ACC112 (cell line): ENCODE data around the gene FYB2.

ENCODE experiments used
- H2AFZ ChIP-seq: fragments of 200-600 bp; sonication (generic); one replicate; pipeline ENCODE4 v1.6.0; 2017; ENCODE audit warnings: antibody characterized with exemption, low read length; ENCODE audit not compliant: unreplicated experiment
- H3K27ac ChIP-seq: fragments of 200-600 bp; sonication (generic); 2 replicates; pipeline ENCODE4 v1.5.1; 2014; ENCODE audit warnings: low read depth, mild to moderate bottlenecking, antibody characterized with exemption, low read length, moderate library complexity
- H3K27me3 ChIP-seq: fragments of 200-600 bp; sonication (generic); 2 replicates; pipeline ENCODE4 v1.6.1; 2014; ENCODE audit warnings: mild to moderate bottlenecking, antibody characterized with exemption, low read length, moderate library complexity, mixed read lengths; ENCODE audit not compliant: insufficient read depth
- H3K36me3 ChIP-seq: fragments of 200-600 bp; sonication (generic); 2 replicates; pipeline ENCODE4 v1.6.1; 2016; ENCODE audit warnings: mild to moderate bottlenecking, antibody characterized with exemption, low read length, moderate library complexity, mixed read lengths; ENCODE audit not compliant: insufficient read depth
- H3K4me1 ChIP-seq: fragments of 200-600 bp; sonication (generic); one replicate; pipeline ENCODE4 v1.6.1; 2016; ENCODE audit warnings: low read length, mixed read lengths; ENCODE audit not compliant: insufficient read depth, unreplicated experiment, control insufficient read depth
- H3K4me3 ChIP-seq: fragments of 200-600 bp; sonication (generic); 2 replicates; pipeline ENCODE4 v1.5.1; 2014; ENCODE audit warnings: mild to moderate bottlenecking, low read depth, low read length
- H3K79me2 ChIP-seq: fragments of 200-600 bp; sonication (generic); one replicate; pipeline ENCODE4 v1.6.0; 2016; ENCODE audit warnings: low read length; ENCODE audit not compliant: control insufficient read depth, unreplicated experiment, insufficient read depth

Gene FYB2

DNA sequence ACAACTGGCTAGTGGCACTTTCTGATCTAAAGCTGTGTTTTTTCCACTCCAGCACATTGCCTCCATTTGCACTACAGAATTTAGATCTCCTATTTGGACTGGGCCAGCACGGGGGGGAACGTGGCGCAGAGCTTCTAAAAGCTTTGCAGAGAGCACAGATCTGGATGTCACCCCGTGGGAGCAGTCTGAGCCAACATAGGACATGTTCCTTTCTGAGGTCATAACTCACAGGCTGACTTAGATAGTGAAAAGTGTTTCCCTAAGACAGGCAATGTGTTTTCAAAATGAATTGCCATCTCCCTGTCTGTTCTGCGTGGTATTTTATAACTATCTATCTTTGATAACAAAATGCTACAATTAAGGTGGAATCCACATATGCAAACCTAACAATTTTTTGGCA lies 31.7 kb upstream of the FYB2 start:
- Histone ChIP-seq H3K4me1 (no peaks in the 10 kb centered on the region), H3K27me3 (peaks cover 16% of the 10 kb centered on the region), H3K4me3 (no peak overlapping the region), H2AFZ (no peak overlapping the region), H3K27ac (no peak overlapping the region), H3K79me2 (no peaks in the 10 kb centered on the region), H3K36me3 (no peaks in the 10 kb centered on the region)

- peaks cover 15% of the 10 kb centered on the region for H3K27me3 ChIP-seq
- no peaks in the 10 kb centered on the region for H3K79me2 ChIP-seq
- no peak overlapping the region for H3K27ac ChIP-seq
- H2AFZ ChIP-seq: no peak overlapping the region
- H3K36me3 ChIP-seq: no peaks in the 10 kb centered on the region
- no peak overlapping the region for H3K4me3 ChIP-seq
- no peaks in the 10 kb centered on the region for H3K4me1 ChIP-seq
Observed at GRCh38 chr1:56850411-56850810, 31.2 kb upstream of the FYB2 start.

DNA sequence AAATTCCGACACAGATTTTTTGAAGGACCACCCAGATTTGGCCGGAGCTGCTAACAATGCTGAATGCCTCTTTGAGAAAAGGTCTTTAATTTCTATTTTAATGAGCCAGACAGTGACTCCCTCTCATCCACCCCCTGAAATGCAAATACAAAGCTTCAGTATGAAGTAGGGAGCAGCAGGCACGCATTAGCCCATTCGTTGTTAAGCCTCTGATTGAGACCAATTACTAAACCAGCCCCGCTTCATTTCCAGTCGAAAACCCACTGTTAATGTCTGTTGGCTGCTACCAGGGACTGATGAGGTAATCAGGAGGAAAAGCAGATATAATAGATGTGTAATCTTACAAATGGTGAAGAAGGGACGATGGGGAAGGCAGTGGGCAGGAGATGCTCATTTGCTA lies 30.5 kb upstream of the FYB2 start:
- no peak overlapping the region for H2AFZ ChIP-seq

DNA sequence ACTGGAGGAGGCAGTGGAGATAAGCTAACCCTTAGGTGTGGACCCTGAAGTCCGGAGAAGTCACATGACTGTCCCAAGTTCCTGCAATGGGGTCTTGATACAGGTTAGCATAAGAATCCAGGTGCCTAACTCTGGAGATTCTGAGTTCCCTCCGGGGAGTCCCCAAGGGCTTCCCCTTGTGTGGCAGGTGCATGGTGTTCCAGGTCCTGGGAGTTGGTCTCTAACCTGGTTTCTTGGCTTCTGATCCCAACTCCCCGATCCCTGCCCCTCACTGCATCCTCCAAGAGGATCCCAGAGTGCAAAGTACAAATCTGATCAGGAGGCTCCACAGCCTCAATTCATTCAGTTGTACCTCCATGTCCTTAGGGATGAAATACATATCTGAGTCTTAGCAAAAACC lies 26.1 kb upstream of the FYB2 start:
- no peaks in the 10 kb centered on the region for H3K79me2 ChIP-seq
- H3K4me1 ChIP-seq: no peaks in the 10 kb centered on the region
- H3K4me3 ChIP-seq: no peak overlapping the region
- H3K27me3 ChIP-seq: peaks cover 14% of the 10 kb centered on the region
- H3K36me3 ChIP-seq: no peaks in the 10 kb centered on the region
- H2AFZ ChIP-seq: no peak overlapping the region
- H3K27ac ChIP-seq: no peak overlapping the region

More for the DNA sequence above, 30.5 kb upstream of the FYB2 start:
- H3K27ac ChIP-seq: no peak overlapping the region
- no peaks in the 10 kb centered on the region for H3K36me3 ChIP-seq
- H3K79me2 ChIP-seq: no peaks in the 10 kb centered on the region
- peaks cover 15% of the 10 kb centered on the region for H3K27me3 ChIP-seq
- no peaks in the 10 kb centered on the region for H3K4me1 ChIP-seq
- no peak overlapping the region for H3K4me3 ChIP-seq

- Histone ChIP-seq H3K27me3 (peaks cover 12% of the 10 kb centered on the region), H3K79me2 (no peaks in the 10 kb centered on the region), H3K4me3 (no peak overlapping the region), H2AFZ (no peak overlapping the region), H3K4me1 (no peaks in the 10 kb centered on the region), H3K36me3 (no peaks in the 10 kb centered on the region), H3K27ac (no peak overlapping the region)
Observed at GRCh38 chr1:56844545-56845136, 25.4 kb upstream of the FYB2 start.

GRCh38 chr1:56843544-56843943 lies 24.3 kb upstream of the FYB2 start:
- peaks cover 3% of the 10 kb centered on the region for H3K27me3 ChIP-seq
- no peaks in the 10 kb centered on the region for H3K4me1 ChIP-seq
- H3K36me3 ChIP-seq: no peaks in the 10 kb centered on the region
- no peaks in the 10 kb centered on the region for H3K79me2 ChIP-seq
- H2AFZ ChIP-seq: no peak overlapping the region
- no peak overlapping the region for H3K27ac ChIP-seq
- no peak overlapping the region for H3K4me3 ChIP-seq

GRCh38 chr1:56838759-56839158 lies 19.6 kb upstream of the FYB2 start:
- H3K36me3 ChIP-seq: no peaks in the 10 kb centered on the region
- H3K79me2 ChIP-seq: no peaks in the 10 kb centered on the region
- no peak overlapping the region for H3K27ac ChIP-seq
- H3K27me3 ChIP-seq: peaks cover 3% of the 10 kb centered on the region; the same call in 1 of the 2 replicates
- H3K4me1 ChIP-seq: no peaks in the 10 kb centered on the region
- H2AFZ ChIP-seq: no peak overlapping the region
- H3K4me3 ChIP-seq: no peak overlapping the region

DNA sequence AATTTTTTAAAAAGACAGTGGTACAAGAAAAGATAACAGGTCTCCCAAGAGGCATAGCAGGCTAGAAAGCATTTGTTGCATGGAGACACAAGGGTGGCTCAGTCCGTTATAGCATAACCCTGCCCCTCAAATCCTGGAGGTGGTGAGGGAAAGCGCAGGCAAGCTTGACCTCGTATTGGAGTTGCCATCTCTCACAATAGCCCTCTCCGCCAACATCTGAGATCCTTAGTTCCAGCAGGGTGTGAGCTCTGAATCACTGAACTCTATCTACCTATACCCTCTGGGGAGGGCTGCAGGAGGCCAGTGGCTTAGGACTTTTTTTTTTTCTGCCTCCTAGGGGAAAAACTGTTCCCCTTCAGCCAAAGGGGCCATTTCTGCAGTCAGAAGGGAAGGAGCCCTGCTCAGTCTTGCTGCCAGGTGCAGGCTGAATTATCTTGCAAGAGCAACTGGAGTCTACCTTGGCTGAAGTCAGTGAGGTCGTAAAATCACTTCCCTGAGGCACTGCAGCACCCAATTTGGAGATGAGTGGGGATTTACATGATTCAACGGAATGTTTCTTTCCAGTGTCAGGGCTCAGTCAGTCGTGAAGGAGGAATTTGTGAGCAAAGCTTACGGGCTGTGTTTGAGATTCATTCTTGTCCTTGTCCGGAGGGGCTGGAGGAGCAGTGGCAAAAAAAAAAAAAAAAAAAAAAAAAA lies 18.2 kb upstream of the FYB2 start:
- H3K27me3 ChIP-seq: peaks cover 3% of the 10 kb centered on the region; the same call in 1 of the 2 replicates
- no peak overlapping the region for H3K4me3 ChIP-seq
- peaks cover 7% of the 10 kb centered on the region for H3K4me1 ChIP-seq
- H3K27ac ChIP-seq: no peak overlapping the region
- H3K79me2 ChIP-seq: no peaks in the 10 kb centered on the region
- H2AFZ ChIP-seq: no peak overlapping the region
- no peaks in the 10 kb centered on the region for H3K36me3 ChIP-seq

- peaks cover 3% of the 10 kb centered on the region; the same call in 1 of the 2 replicates for H3K27me3 ChIP-seq
- H3K4me1 ChIP-seq: peaks cover 7% of the 10 kb centered on the region
- no peak overlapping the region for H3K27ac ChIP-seq
- H2AFZ ChIP-seq: no peak overlapping the region
- no peaks in the 10 kb centered on the region for H3K79me2 ChIP-seq
- H3K36me3 ChIP-seq: no peaks in the 10 kb centered on the region
- H3K4me3 ChIP-seq: no peak overlapping the region
Observed at GRCh38 chr1:56836359-56836758, 17.2 kb upstream of the FYB2 start.

GRCh38 chr1:56835657-56836056 lies 16.5 kb upstream of the FYB2 start:
- Histone ChIP-seq H3K27me3 (peaks cover 3% of the 10 kb centered on the region; the same call in 1 of the 2 replicates), H3K4me3 (no peak overlapping the region), H3K27ac (no peak overlapping the region), H3K4me1 (peaks cover 7% of the 10 kb centered on the region), H3K36me3 (no peaks in the 10 kb centered on the region), H2AFZ (no peak overlapping the region), H3K79me2 (no peaks in the 10 kb centered on the region)
